GM21576 (cell line): ENCODE measurements around the gene ADD1.
"Not testable (repeated sequence)": the region's sequence is repeated elsewhere in the genome, so short reads cannot be mapped to it uniquely, and the experiment has no call there.

ENCODE experiments used
- ATAC-seq: cut with Tn5 transposase; IDR thresholded peaks from one replicate; pipeline ENCODE4 v1.9.1; 2021; ENCODE audit warnings: mild to moderate bottlenecking, moderate library complexity; ENCODE audit not compliant: unreplicated experiment

ADD1 gene

GRCh38 chr4:2942532-2943363 is 99.1 kb downstream of the ADD1 start:
- no peak for ATAC-seq

DNA sequence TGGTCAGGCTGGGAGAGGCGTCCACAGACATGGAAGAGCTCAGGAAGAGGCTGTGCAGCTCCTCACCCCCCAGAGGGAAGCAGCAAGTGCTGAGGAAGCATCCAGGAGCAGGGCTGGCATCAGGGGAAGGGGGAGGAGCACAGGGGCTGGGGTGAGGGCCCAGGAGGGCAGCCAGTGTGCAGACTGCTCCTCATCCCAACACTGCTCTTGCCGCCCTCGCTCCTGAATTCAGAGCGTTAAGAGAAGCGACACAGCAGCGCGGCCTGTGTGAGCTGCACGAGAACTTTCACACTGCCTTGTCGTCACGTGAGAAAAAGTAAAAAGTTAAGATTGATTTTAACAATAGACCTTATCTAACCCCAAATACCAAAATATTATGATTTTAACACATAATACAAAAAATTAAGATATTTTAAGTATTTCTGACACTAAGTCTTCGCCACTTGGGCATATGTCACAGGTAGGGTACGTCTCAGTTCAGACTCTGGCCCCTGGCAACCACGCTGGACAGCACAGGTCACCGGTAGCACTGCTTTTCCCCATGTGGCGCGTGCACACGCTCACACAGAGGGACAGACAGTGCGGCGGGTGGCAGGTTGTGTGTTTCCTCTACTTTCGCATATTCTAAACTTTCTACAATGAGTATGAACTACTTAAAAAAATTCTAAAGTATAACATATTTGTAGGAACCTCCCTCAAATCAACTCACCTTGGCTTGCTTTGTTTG is 99.9 kb downstream of the ADD1 start:
- ATAC-seq = no peak

- no peak for ATAC-seq
Observed at GRCh38 chr4:2944091-2944482, 100.4 kb downstream of the ADD1 start.

DNA sequence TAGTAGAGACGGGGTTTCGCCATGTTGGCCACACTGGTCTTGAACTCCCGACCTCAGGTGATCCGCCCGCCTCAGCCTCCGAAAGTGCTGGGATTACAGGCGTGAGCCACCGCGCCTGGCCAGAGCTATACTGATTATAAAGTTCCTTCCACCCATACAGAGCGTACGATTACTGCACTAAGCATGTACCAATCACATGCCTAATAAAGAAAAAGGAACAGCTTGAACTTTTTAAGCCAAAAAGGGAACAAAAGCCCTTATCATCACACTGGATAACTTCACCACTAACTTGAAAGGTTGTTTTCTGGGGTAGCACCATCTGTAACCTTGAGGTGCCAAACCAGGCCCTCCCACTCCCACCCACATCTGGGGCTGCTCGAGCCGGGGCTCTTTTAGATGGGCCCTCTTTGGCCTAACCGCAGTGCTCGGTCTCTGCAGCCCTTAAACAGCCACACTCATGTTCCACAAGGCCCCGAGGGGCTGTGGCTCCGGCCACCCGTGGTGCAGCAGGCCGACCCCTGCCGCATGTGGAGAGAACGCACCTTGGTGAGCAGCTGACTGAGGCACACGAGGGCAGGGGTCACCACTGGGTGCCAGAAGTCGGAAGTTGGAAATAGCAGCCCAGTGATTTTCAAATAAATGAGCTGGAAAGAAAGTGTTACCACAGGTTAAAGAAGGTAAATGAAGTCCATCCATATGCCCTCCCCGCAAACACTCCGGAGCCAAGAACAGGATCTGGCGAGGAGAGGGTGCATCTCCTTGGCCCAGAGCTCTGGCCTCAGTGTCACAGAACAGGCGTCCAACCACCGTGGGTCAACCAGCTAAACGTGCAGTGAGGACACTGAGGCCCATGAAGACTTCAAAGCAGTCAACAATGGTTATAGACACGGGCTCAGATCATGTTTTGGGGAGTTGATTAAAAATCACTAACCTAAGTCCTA is 101.2 kb downstream of the ADD1 start:
- ATAC-seq = no peak

- ATAC-seq = not testable (repeated sequence)
Observed at GRCh38 chr4:2945619-2946604, 102.3 kb downstream of the ADD1 start.

- no peak for ATAC-seq
Observed at GRCh38 chr4:2946812-2947600, 103.4 kb downstream of the ADD1 start.

- ATAC-seq = no peak
Observed at GRCh38 chr4:2947926-2948325, 104.3 kb downstream of the ADD1 start.

DNA sequence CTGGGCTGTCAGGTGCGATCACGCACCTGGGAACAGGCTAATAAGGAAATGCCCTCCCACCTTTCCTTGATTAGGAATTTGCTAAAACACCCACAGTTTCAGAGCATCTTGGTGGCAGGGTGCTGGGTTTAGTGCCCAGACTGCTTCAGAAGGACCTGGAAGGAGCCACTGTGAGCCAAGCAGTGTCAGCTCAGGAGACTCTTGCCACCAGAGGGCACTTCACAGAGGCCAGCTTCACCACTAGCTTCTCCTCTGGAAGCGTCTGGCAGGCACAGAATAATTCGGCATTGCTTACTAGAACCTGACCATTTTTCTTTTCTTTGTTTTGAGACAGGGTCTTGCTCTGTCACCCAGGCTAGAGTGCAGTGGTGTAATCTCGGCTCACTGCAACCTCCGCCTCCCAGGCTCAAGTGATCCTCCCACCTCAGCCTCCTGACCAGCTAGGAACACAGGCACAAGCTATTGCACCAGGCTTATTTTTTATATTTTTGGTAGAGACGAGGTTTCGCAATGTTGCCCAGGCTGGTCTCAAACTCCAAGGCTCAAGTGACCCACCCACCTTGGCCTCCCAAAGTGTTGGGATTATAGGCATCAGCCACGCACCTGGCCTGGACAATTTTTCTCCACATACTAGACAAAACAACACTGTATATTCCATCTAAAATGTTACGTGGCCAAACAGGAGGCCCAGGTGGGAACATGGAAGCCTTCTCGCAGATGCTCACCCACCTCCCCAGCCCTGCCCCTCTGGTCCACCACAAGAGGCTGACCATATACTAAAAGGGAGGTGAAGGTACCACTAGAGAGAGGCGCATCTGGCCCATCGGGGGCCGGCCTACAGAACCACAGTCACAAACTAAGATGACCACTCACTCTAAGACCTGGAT is 105.5 kb downstream of the ADD1 start:
- no peak for ATAC-seq

DNA sequence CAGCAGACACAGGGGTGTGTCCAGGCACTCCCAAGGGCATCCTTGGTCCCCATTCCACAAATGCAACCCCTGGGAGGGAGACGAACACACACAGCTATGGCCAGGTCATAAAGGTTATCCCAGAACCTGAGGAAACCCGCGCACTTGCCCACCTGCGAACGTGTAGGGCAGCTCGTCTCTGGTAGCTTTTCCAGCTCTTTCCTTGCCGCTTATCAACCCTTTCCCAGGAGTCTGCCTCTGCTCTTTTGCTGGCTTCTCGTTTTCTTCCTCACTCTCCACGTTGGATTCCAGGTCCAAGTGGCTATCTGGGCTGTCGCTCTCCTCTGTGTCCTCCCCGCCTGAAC is 106.1 kb downstream of the ADD1 start:
- no peak for ATAC-seq

DNA sequence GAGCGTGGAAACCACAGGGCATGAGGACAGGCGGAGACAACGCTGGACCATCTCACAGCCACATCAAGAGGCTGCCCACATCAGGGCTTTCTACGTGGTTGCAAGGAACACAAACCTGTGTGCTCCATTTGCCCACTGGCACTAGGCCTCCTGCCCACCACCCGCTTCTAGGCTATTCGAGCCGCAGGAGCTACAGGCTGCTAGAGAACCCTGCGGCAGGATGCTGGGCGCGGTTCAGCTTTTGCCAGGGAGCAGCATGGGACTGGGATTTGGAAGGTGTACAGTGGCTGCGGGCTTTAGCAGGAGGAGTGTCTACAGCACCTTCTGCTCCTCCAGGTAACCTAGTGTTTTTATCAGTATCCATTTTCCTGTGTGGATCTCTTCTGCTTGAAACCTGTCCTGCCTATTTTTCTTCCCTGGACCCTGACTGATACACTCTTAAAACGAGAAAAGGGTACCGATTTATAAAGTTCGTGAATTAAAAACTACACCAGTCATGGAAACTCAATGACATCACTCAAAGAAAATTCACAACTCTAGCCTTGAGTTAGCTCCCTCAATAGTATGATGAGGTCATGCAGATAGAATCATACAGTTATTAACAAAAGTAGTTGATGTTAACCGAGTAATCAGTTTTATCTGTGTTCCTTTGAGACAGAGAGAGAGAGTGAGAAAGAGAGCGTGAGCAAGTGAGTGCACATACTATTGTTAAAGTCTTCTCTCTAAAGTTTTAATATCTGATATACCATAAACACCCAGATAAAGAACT is 106.8 kb downstream of the ADD1 start:
- ATAC-seq = no peak

GRCh38 chr4:2953496-2953895 is 109.9 kb downstream of the ADD1 start:
- ATAC-seq = no peak

GRCh38 chr4:2954358-2955185 is 110.9 kb downstream of the ADD1 start:
- no peak for ATAC-seq

DNA sequence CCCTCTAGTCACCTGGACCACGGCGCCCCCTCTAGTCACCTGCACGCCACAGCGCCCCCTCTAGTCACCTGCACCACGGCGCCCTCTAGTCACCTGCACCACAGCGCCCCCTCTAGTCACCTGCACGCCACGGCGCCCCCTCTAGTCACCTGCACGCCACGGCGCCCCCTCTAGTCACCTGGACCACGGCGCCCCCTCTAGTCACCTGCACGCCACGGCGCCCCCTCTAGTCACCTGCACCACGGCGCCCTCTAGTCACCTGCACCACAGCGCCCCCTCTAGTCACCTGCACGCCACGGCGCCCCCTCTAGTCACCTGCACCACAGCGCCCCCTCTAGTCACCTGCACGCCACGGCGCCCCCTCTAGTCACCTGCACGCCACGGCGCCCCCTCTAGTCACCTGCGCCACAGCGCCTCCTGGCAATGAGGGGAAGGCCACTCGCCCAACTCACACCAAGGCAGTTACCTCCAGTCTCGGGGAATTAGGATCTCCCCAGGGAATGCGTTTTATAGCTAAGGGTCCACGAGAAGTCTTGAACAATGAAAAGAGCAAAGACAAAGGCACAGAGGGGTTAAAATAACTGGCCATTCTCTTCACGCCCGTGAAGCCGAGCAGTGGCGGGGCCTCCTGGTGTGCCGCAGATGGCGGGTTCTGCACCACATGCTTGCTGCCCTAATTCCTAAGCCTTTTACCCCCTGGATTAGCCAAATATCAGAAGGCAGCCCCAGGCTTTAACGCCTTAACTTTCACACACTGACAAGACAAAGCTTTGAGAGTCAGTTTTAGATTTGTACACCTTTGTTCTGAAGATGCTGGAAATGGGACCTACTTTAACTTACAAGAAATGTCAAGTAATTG is 111.8 kb downstream of the ADD1 start:
- ATAC-seq = not testable (repeated sequence)

DNA sequence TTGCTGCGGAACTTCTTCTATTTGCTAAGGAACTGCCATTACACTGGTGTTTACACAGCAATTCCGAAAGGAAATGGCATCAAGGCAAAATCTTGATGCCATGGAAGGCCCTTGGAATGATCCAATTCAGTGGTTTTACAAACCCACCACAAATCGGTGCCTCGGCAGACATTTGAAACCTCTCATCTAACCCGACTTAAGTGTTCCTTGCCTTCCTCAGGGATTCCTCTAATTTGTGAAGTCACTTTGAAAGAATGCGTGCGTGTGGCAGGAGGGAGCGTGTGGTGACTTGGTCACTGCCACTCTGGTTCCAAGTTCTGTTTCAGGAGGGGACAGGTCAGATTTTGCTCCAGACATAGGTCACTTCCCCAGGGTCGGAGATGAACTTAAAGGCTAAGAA is 114.8 kb downstream of the ADD1 start:
- no peak for ATAC-seq

GRCh38 chr4:2960450-2960849 is 116.8 kb downstream of the ADD1 start:
- not testable (repeated sequence) for ATAC-seq

GRCh38 chr4:2961421-2961810 is 117.8 kb downstream of the ADD1 start:
- ATAC-seq = no peak
